A673 (cell line): ENCODE data around the gene TAAR8. TPM values are rescaled to one million over a fixed set of nuclear protein-coding genes. Genes with fewer than 3 reads are reported as not detected.

Source experiments
- BruUV-seq: library from RNA; stranded (reverse); fragments of 400-500 nt; replicated peaks from 2 replicates; lab custom pipeline; 2021; lab: Mats Ljungman, UMichigan
- CTCF ChIA-PET: fragments of 300-600 bp; sonication (Branson Sonifier 250); formaldehyde crosslinking; loops from one replicate; lab custom pipeline; 2022; ENCODE audit warnings: antibody characterized with exemption; lab: Charles Lee
- POLR2A ChIA-PET: fragments of 300-600 bp; sonication (Branson Sonifier 250); formaldehyde crosslinking; loops from one replicate; lab custom pipeline; 2022; ENCODE audit warnings: antibody characterized with exemption; ENCODE audit not compliant: low non-redundant PET; lab: Charles Lee
- DNase-seq: peaks from one replicate; pipeline ENCODE4 v3.0.0-alpha.2; 2015; ENCODE audit warnings: low spot score
- H3K27ac ChIP-seq: fragments of 200-600 bp; sonication (generic); 2 replicates; pipeline ENCODE4 v1.5.1; 2016; ENCODE audit warnings: mixed run types, low read depth, mild to moderate bottlenecking, mixed read lengths, antibody characterized with exemption, low read length; ENCODE audit not compliant: poor library complexity, severe bottlenecking
- H3K27me3 ChIP-seq: fragments of 200-600 bp; sonication (generic); replicated peaks from 2 replicates; pipeline ENCODE4 v1.6.1; 2017; ENCODE audit warnings: mixed run types, low read depth, mild to moderate bottlenecking, mixed read lengths, antibody characterized with exemption, low read length; ENCODE audit not compliant: insufficient read depth, poor library complexity
- H3K36me3 ChIP-seq: fragments of 200-600 bp; sonication (generic); 2 replicates; pipeline ENCODE4 v1.6.1; 2016; ENCODE audit warnings: mixed run types, mild to moderate bottlenecking, mixed read lengths, antibody characterized with exemption, low read length; ENCODE audit not compliant: insufficient read depth, poor library complexity, severe bottlenecking
- H3K4me1 ChIP-seq: fragments of 200-600 bp; sonication (generic); 2 replicates; pipeline ENCODE4 v1.6.1; 2017; ENCODE audit warnings: mixed run types, mild to moderate bottlenecking, mixed read lengths, antibody characterized with exemption, low read length; ENCODE audit not compliant: insufficient read depth, poor library complexity, severe bottlenecking
- H3K4me3 ChIP-seq: fragments of 200-600 bp; sonication (generic); 2 replicates; pipeline ENCODE4 v1.5.1; 2016; ENCODE audit warnings: low read depth, mixed run types, mild to moderate bottlenecking, mixed read lengths, low read length; ENCODE audit not compliant: poor library complexity, severe bottlenecking
- H3K9me3 ChIP-seq: fragments of 200-600 bp; sonication (generic); 2 replicates; pipeline ENCODE4 v1.6.1; 2016; ENCODE audit warnings: mixed run types, low read depth, mild to moderate bottlenecking, mixed read lengths, antibody characterized with exemption, low read length; ENCODE audit not compliant: poor library complexity, severe bottlenecking
- CTCF ChIP-seq: fragments of 300-800, 200-600 bp; sonication (generic); conservative IDR thresholded peaks from 2 replicates; pipeline ENCODE4 v1.5.1; 2017; ENCODE audit warnings: low read depth, mild to moderate bottlenecking, antibody characterized with exemption, low read length, moderate library complexity, mixed read lengths
- EZH2 ChIP-seq: fragments of 200-600 bp; sonication (generic); IDR thresholded peaks from 2 replicates; pipeline ENCODE4 v1.6.1; 2017; ENCODE audit warnings: borderline replicate concordance, low read depth, mild to moderate bottlenecking, mixed read lengths, antibody characterized with exemption, low read length; ENCODE audit not compliant: poor library complexity, severe bottlenecking
- intact Hi-C: fragments of 100-400 bp; cut with micrococcal nuclease; formaldehyde crosslinking; loops from one replicate; pipeline ENCODE4 v1.10.0; 2022; ENCODE audit not compliant: unreplicated experiment
- total RNA-seq: library from RNA; stranded (reverse); gene quantifications from 2 replicates; pipeline ENCODE4 v1.2.3, GENCODE V29; 2021

The TAAR8 gene
- total RNA-seq, 1 experiment from 2014 or later = not detected

- ChIA-PET POLR2A (no interaction called here), CTCF (no interaction called here)
- no peaks in the 10 kb centered on the region for H3K9me3 ChIP-seq
- no peak for DNase-seq
- TF ChIP-seq CTCF (no peak), EZH2 (no peak)
- no peak overlapping the region for H3K27ac ChIP-seq
- H3K4me3 ChIP-seq = no peak overlapping the region
- no peaks in the 10 kb centered on the region for H3K36me3 ChIP-seq
- BruUV-seq = no TSS peak
- no peaks in the 10 kb centered on the region for H3K4me1 ChIP-seq
- intact Hi-C loops = loop anchor here (10.0 kb wide), 1 partner anchor 270 kb away; the partner anchor contains the start of gene SLC18B1
- H3K27me3 ChIP-seq = peaks cover 14% of the 10 kb centered on the region
Observed at GRCh38 chr6:132524646-132525045, 27.8 kb upstream of the TAAR8 start.

DNA sequence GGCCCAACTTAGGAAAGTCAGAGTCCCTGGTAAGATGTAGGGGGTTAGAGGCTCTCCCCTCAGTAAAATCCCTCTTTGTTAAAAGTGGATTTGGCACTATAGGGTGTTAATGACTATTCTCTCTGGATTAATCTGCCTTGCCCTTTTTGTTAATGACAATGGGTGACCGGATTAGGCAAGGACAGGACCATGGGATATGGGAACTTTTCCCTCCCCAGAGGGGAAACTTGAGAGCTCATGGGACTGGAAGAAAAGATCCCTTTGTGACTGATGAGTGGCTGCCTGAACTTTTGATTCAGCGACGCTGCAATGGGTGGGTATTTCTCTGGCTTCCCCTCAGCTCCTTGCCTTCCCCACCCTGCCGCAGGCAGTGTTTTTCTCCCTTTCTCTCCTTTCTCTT, 26.6 kb upstream of the TAAR8 start:
- Histone ChIP-seq H3K36me3 (no peaks in the 10 kb centered on the region), H3K9me3 (no peaks in the 10 kb centered on the region), H3K27ac (no peak overlapping the region), H3K27me3 (peaks cover 7% of the 10 kb centered on the region), H3K4me1 (no peaks in the 10 kb centered on the region), H3K4me3 (no peak overlapping the region)
- no peak for TF ChIP-seq CTCF
- TF ChIP-seq EZH2 = no peak
- POLR2A ChIA-PET = no interaction called here
- BruUV-seq = no TSS peak
- no peak for DNase-seq
- intact Hi-C loops = loop anchor here (10.0 kb wide), 1 partner anchor 269 kb away; the partner anchor contains the start of gene SLC18B1
- CTCF ChIA-PET = no interaction called here

GRCh38 chr6:132526461-132526860, 26.0 kb upstream of the TAAR8 start:
- TF ChIP-seq CTCF = no peak
- TF ChIP-seq EZH2 = no peak
- peaks cover 7% of the 10 kb centered on the region for H3K27me3 ChIP-seq
- no peak overlapping the region for H3K27ac ChIP-seq
- no peaks in the 10 kb centered on the region for H3K4me1 ChIP-seq
- ChIA-PET POLR2A (no interaction called here), CTCF (no interaction called here)
- H3K36me3 ChIP-seq = no peaks in the 10 kb centered on the region
- no peak for DNase-seq
- intact Hi-C loops = loop anchor here (10.0 kb wide), 1 partner anchor 268 kb away; the partner anchor contains the start of gene SLC18B1
- BruUV-seq = no TSS peak
- H3K9me3 ChIP-seq = no peaks in the 10 kb centered on the region
- no peak overlapping the region for H3K4me3 ChIP-seq
